ENCODE results near the gene DOCK1. TPM values are rescaled to one million over a fixed set of nuclear protein-coding genes. Genes with fewer than 3 reads are reported as not detected.

DOCK1 gene
- total and polyA plus RNA-seq, 2 donors (not counting 1 experiment from before 2014, with no cell fraction given), result 20.5 to 91.0 TPM

DNA sequence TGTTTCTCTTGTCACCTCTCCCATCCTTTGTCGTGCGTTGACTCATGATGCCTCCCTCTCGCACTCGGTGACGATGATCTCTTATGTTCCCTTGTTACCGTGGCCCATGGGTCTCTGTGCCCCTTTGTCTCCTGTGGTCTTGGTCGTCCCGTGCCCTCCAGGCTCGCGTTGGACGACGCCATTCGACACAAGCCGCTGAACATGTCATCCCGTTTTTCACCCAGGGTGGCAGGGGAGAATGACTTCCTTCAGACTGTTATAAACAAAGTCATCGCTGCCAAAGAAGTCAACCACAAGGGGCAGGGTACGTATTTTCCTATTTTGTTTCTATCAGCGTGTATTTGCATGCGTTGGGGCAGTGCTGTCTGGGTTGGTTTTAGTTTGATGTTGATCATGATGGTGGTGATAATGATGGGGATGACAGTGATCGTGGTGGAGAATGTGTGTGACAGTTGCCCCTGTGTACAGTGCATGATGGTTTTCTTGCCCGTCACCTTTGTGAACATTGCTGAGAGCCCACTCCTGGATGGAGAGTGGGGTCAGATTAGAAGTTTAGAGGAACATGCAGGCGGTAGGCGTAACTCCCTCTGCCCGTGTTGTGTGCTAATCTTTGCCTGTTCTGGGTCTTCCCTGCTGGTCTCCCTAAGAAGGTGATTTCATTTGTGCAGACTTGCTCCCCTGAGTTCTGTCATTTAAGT, 107.0 kb downstream of the DOCK1 start:
- H3K4me1 ChIP-seq (ENCODE audit: control insufficient read depth, extremely low read depth, insufficient read depth, low read length), result no peaks in the 10 kb centered on the region
- no peak overlapping the region for H2AFZ ChIP-seq (ENCODE audit: low read length)
- H3K27ac ChIP-seq (ENCODE audit: insufficient read depth, low read length), result no peak overlapping the region
- H3K4me2 ChIP-seq (ENCODE audit: extremely low read depth, insufficient read depth, low read length), result no peak overlapping the region
- no peaks in the 10 kb centered on the region for H3K79me2 ChIP-seq (ENCODE audit: control insufficient read depth, insufficient read depth, low read length)
- no peaks in the 10 kb centered on the region for H3K27me3 ChIP-seq (ENCODE audit: control insufficient read depth, insufficient read depth, low read length)
- H3K4me3 ChIP-seq (replicated peaks in 1 of 4; ENCODE audit: control extremely low read depth in 1 of 4, insufficient read depth in 1 of 4, low read depth in 3 of 4, low read length in 4 of 4), result no peak overlapping the region
- no peaks in the 10 kb centered on the region for H3K9me3 ChIP-seq (ENCODE audit: control insufficient read depth, insufficient read depth, low read depth, low read length)
- no peak overlapping the region for H3K9ac ChIP-seq (ENCODE audit: insufficient read depth, low read length)
- peaks cover 2% of the 10 kb centered on the region for H3K36me3 ChIP-seq (ENCODE audit: control insufficient read depth, insufficient read depth, low read length)
- DNase-seq (ENCODE audit: low read depth in 2 of 2), result no peak
- H4K20me1 ChIP-seq (ENCODE audit: control insufficient read depth, extremely low read depth, insufficient read depth, low read length), result no peaks in the 10 kb centered on the region
- TF ChIP-seq EZH2 (IDR thresholded peaks at IDR 0.05; ENCODE audit: low read length, missing control alignments), result no peak
- no peak for TF ChIP-seq CTCF (conservative IDR thresholded peaks at IDR 0.05 in 1 of 2, IDR thresholded peaks at IDR 0.05 in 1 of 2; ENCODE audit: low read depth in 1 of 2, low read length in 2 of 2)

- peak; percentile 12 to 33 for DNase-seq (ENCODE audit: low read depth in 2 of 2)
- no peaks in the 10 kb centered on the region for H3K79me2 ChIP-seq (ENCODE audit: control insufficient read depth, insufficient read depth, low read length)
- H3K27me3 ChIP-seq (ENCODE audit: control insufficient read depth, insufficient read depth, low read length), result no peaks in the 10 kb centered on the region
- TF ChIP-seq CTCF (conservative IDR thresholded peaks at IDR 0.05 in 1 of 2, IDR thresholded peaks at IDR 0.05 in 1 of 2; ENCODE audit: low read depth in 1 of 2, low read length in 2 of 2), result no peak
- TF ChIP-seq EZH2 (IDR thresholded peaks at IDR 0.05; ENCODE audit: low read length, missing control alignments), result no peak
- no peak overlapping the region for H3K9ac ChIP-seq (ENCODE audit: insufficient read depth, low read length)
- H4K20me1 ChIP-seq (ENCODE audit: control insufficient read depth, extremely low read depth, insufficient read depth, low read length), result no peaks in the 10 kb centered on the region
- H3K4me2 ChIP-seq (ENCODE audit: extremely low read depth, insufficient read depth, low read length), result no peak overlapping the region
- H3K4me3 ChIP-seq (replicated peaks in 1 of 4; ENCODE audit: control extremely low read depth in 1 of 4, insufficient read depth in 1 of 4, low read depth in 3 of 4, low read length in 4 of 4), result no peak overlapping the region
- H2AFZ ChIP-seq (ENCODE audit: low read length), result no peak overlapping the region
- no peak overlapping the region for H3K27ac ChIP-seq (ENCODE audit: insufficient read depth, low read length)
- H3K9me3 ChIP-seq (ENCODE audit: control insufficient read depth, insufficient read depth, low read depth, low read length), result no peaks in the 10 kb centered on the region
- no peaks in the 10 kb centered on the region for H3K4me1 ChIP-seq (ENCODE audit: control insufficient read depth, extremely low read depth, insufficient read depth, low read length)
- peaks cover 2% of the 10 kb centered on the region for H3K36me3 ChIP-seq (ENCODE audit: control insufficient read depth, insufficient read depth, low read length)
Measured at GRCh38 chr10:127012769-127013152, 107.5 kb downstream of the DOCK1 start.

- Histone ChIP-seq H3K36me3 (ENCODE audit: control insufficient read depth, insufficient read depth, low read length) (peaks cover 2% of the 10 kb centered on the region), H3K4me2 (ENCODE audit: extremely low read depth, insufficient read depth, low read length) (no peak overlapping the region), H3K27ac (ENCODE audit: insufficient read depth, low read length) (no peak overlapping the region), H3K79me2 (ENCODE audit: control insufficient read depth, insufficient read depth, low read length) (no peaks in the 10 kb centered on the region), H4K20me1 (ENCODE audit: control insufficient read depth, extremely low read depth, insufficient read depth, low read length) (no peaks in the 10 kb centered on the region), H3K4me1 (ENCODE audit: control insufficient read depth, extremely low read depth, insufficient read depth, low read length) (no peaks in the 10 kb centered on the region), H3K27me3 (ENCODE audit: control insufficient read depth, insufficient read depth, low read length) (no peaks in the 10 kb centered on the region), H3K4me3 (replicated peaks in 1 of 4; ENCODE audit: control extremely low read depth in 1 of 4, insufficient read depth in 1 of 4, low read depth in 3 of 4, low read length in 4 of 4) (no peak overlapping the region), H2AFZ (ENCODE audit: low read length) (no peak overlapping the region), H3K9ac (ENCODE audit: insufficient read depth, low read length) (no peak overlapping the region), H3K9me3 (ENCODE audit: control insufficient read depth, insufficient read depth, low read depth, low read length) (no peaks in the 10 kb centered on the region)
- TF ChIP-seq CTCF (conservative IDR thresholded peaks at IDR 0.05 in 1 of 2, IDR thresholded peaks at IDR 0.05 in 1 of 2; ENCODE audit: low read depth in 1 of 2, low read length in 2 of 2), result no peak
- no peak for TF ChIP-seq EZH2 (IDR thresholded peaks at IDR 0.05; ENCODE audit: low read length, missing control alignments)
- DNase-seq (ENCODE audit: low read depth in 2 of 2), result no peak
Measured at GRCh38 chr10:127013211-127013656, 108.0 kb downstream of the DOCK1 start.

Measured in fibroblast of lung (primary cell).